HG03439 (cell line): ENCODE data around the gene SDHC.

ENCODE experiments used
- ATAC-seq: cut with Tn5 transposase; IDR thresholded peaks from one replicate; pipeline ENCODE4 v1.9.1; 2021; ENCODE audit warnings: mild to moderate bottlenecking, moderate library complexity; ENCODE audit not compliant: unreplicated experiment

The SDHC gene

GRCh38 chr1:161314201-161314981, at the start of gene SDHC:
Gene SDHC (plus strand): TSS chr1:161314381. CDS start chr1:161314406, 25 bp downstream.
- ATAC-seq: peak; percentile 93

- no peak for ATAC-seq
Observed at GRCh38 chr1:161265305-161265704, 48.9 kb upstream of the SDHC start.

- no peak for ATAC-seq
Observed at GRCh38 chr1:161266202-161266601, 48.0 kb upstream of the SDHC start.

- no peak for ATAC-seq
Observed at GRCh38 chr1:161266836-161267235, 47.3 kb upstream of the SDHC start.

GRCh38 chr1:161267321-161267720, 46.9 kb upstream of the SDHC start:
- no peak for ATAC-seq

- no peak for ATAC-seq
Observed at GRCh38 chr1:161273402-161273801, 40.8 kb upstream of the SDHC start.

- no peak for ATAC-seq
Observed at GRCh38 chr1:161274874-161275273, 39.3 kb upstream of the SDHC start.

GRCh38 chr1:161282991-161283390, 31.2 kb upstream of the SDHC start:
- ATAC-seq: no peak

GRCh38 chr1:161285113-161285512, 29.1 kb upstream of the SDHC start:
- ATAC-seq: no peak

GRCh38 chr1:161285521-161285920, 28.7 kb upstream of the SDHC start:
- no peak for ATAC-seq

GRCh38 chr1:161287482-161288054, 26.6 kb upstream of the SDHC start:
- ATAC-seq: no peak

GRCh38 chr1:161290779-161291178, 23.4 kb upstream of the SDHC start:
- no peak for ATAC-seq

- no peak for ATAC-seq
Observed at GRCh38 chr1:161297415-161297814, 16.8 kb upstream of the SDHC start.

GRCh38 chr1:161298116-161298515, 16.1 kb upstream of the SDHC start:
- peak; percentile 53 for ATAC-seq

- no peak for ATAC-seq
Observed at GRCh38 chr1:161299347-161299746, 14.8 kb upstream of the SDHC start.

GRCh38 chr1:161300478-161300877, 13.7 kb upstream of the SDHC start:
- ATAC-seq: no peak

- no peak for ATAC-seq
Observed at GRCh38 chr1:161304927-161305866, 9.0 kb upstream of the SDHC start.

- peak; percentile 77 for ATAC-seq
Observed at GRCh38 chr1:161305867-161306519, 8.2 kb upstream of the SDHC start.

- no peak for ATAC-seq
Observed at GRCh38 chr1:161307230-161307768, 6.9 kb upstream of the SDHC start.

- no peak for ATAC-seq
Observed at GRCh38 chr1:161307892-161308638, 6.1 kb upstream of the SDHC start.
